Hippocampal formation (tissue), 2 donors: ENCODE results near the gene SH3BP5.
"Not testable (repeated sequence)": the region's sequence is repeated elsewhere in the genome, so short reads cannot be mapped to it uniquely, and the experiment has no call there.

ENCODE experiments used
- DNase-seq, 2 donors: peaks; one replicate each; lab custom pipeline; 2025; lab: John Stamatoyannopoulos, UW

Gene SH3BP5

GRCh38 chr3:15332405-15333098 lies at the start of gene SH3BP5:
Gene SH3BP5, minus strand, starts transcription at chr3:15332586. Its CDS starts 178 bp downstream, at chr3:15332408.
- peak; percentile 59 to 76 for DNase-seq

- DNase-seq: no peak
Observed at GRCh38 chr3:15380980-15381890, 48.8 kb upstream of the SH3BP5 start.

- DNase-seq: peak; percentile 91 to 92
Observed at GRCh38 chr3:15377961-15378791, 45.8 kb upstream of the SH3BP5 start.

- no peak for DNase-seq
Observed at GRCh38 chr3:15375461-15376000, 43.1 kb upstream of the SH3BP5 start.

GRCh38 chr3:15372918-15373317 lies 40.5 kb upstream of the SH3BP5 start:
- DNase-seq: no peak

GRCh38 chr3:15368561-15369135 lies 36.3 kb upstream of the SH3BP5 start:
- no peak for DNase-seq

- no peak for DNase-seq
Observed at GRCh38 chr3:15367059-15367458, 34.7 kb upstream of the SH3BP5 start.

GRCh38 chr3:15364078-15364477 lies 31.7 kb upstream of the SH3BP5 start:
- DNase-seq: not testable (repeated sequence)

- no peak for DNase-seq
Observed at GRCh38 chr3:15361494-15362214, 29.3 kb upstream of the SH3BP5 start.

GRCh38 chr3:15360788-15361493 lies 28.6 kb upstream of the SH3BP5 start:
- no peak for DNase-seq

GRCh38 chr3:15359677-15360397 lies 27.5 kb upstream of the SH3BP5 start:
- no peak for DNase-seq

- not testable (repeated sequence) for DNase-seq
Observed at GRCh38 chr3:15356651-15357061, 24.3 kb upstream of the SH3BP5 start.

- no peak for DNase-seq
Observed at GRCh38 chr3:15356176-15356575, 23.8 kb upstream of the SH3BP5 start.

GRCh38 chr3:15355086-15355485 lies 22.7 kb upstream of the SH3BP5 start:
- DNase-seq: no peak

- DNase-seq: no peak
Observed at GRCh38 chr3:15354485-15354884, 22.1 kb upstream of the SH3BP5 start.

GRCh38 chr3:15350141-15350540 lies 17.8 kb upstream of the SH3BP5 start:
- no peak for DNase-seq

- DNase-seq: not testable (repeated sequence)
Observed at GRCh38 chr3:15349438-15349837, 17.1 kb upstream of the SH3BP5 start.

GRCh38 chr3:15348246-15348645 lies 15.9 kb upstream of the SH3BP5 start:
- no peak for DNase-seq

GRCh38 chr3:15347737-15348110 lies 15.3 kb upstream of the SH3BP5 start:
- no peak for DNase-seq
